Chondrocyte (in vitro differentiated cells): ENCODE results near the gene GLUD1. TPM values are rescaled to one million over a fixed set of nuclear protein-coding genes. Genes with fewer than 3 reads are reported as not detected.

ENCODE experiments used
- DNase-seq: peaks from one replicate; pipeline ENCODE4 v3.0.0; 2021; ENCODE audit warnings: mixed read lengths, low spot score
- H3K27ac Mint-ChIP-seq: one replicate; pipeline ENCODE4 v1.8.0; 2021; ENCODE audit warnings: mild to moderate bottlenecking, moderate library complexity, mixed read lengths; ENCODE audit not compliant: unreplicated experiment
- H3K27me3 Mint-ChIP-seq: 2 replicates; pipeline ENCODE4 v1.8.0; 2021; ENCODE audit warnings: low read depth, mixed read lengths
- H3K36me3 Mint-ChIP-seq: 2 replicates; pipeline ENCODE4 v1.8.0; 2021; ENCODE audit warnings: low read depth, mixed read lengths
- H3K4me1 Mint-ChIP-seq: 2 replicates; pipeline ENCODE4 v1.8.0; 2021; ENCODE audit warnings: low read depth, mild to moderate bottlenecking, mixed read lengths
- H3K4me3 Mint-ChIP-seq: one replicate; pipeline ENCODE4 v1.8.0; 2021; ENCODE audit warnings: mild to moderate bottlenecking, moderate library complexity, mixed read lengths; ENCODE audit not compliant: unreplicated experiment
- H3K9me3 Mint-ChIP-seq: 2 replicates; pipeline ENCODE4 v1.8.0; 2021; ENCODE audit warnings: low read depth, mixed read lengths
- total RNA-seq: library from RNA; stranded (reverse); gene quantifications from 3 replicates; pipeline ENCODE4 v1.2.1, GENCODE V29; 2021
- TF ChIP-seq, protein P1 (sequence below): fragments of 200-600 bp; sonication (generic); IDR thresholded peaks from 2 replicates; pipeline ENCODE4 v1.5.0; 2021; ENCODE audit warnings: antibody characterized with exemption, mild to moderate bottlenecking, moderate library complexity

Gene GLUD1
- total RNA-seq, 1 donor from 2014 or later, result 98.7 TPM

DNA sequence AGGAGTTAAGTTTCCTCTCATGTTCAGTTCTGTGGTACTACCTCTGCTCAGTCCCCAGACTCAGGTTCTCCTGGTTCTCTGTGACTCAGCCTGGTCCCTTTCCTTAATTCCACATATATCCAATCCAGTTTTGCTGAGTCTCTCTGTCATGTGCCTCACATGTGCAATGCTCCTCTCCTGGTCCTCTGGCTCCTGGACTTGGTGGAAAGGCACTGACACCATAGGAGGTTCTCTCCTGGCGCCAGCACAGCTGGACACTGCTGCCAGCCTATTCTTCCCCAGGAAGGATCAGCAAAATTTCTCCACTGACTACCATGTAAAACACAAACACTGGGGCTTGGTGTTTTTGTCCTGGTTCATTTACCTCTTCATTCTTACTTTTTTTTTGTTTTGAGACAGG, 27.8 kb downstream of the GLUD1 start:
- H3K36me3 Mint-ChIP-seq, result peaks cover 41% of the 10 kb centered on the region
- H3K4me1 Mint-ChIP-seq, result no peaks in the 10 kb centered on the region
- H3K4me3 Mint-ChIP-seq, result no peak overlapping the region
- no peaks in the 10 kb centered on the region for H3K27me3 Mint-ChIP-seq
- TF ChIP-seq, protein P1, sequence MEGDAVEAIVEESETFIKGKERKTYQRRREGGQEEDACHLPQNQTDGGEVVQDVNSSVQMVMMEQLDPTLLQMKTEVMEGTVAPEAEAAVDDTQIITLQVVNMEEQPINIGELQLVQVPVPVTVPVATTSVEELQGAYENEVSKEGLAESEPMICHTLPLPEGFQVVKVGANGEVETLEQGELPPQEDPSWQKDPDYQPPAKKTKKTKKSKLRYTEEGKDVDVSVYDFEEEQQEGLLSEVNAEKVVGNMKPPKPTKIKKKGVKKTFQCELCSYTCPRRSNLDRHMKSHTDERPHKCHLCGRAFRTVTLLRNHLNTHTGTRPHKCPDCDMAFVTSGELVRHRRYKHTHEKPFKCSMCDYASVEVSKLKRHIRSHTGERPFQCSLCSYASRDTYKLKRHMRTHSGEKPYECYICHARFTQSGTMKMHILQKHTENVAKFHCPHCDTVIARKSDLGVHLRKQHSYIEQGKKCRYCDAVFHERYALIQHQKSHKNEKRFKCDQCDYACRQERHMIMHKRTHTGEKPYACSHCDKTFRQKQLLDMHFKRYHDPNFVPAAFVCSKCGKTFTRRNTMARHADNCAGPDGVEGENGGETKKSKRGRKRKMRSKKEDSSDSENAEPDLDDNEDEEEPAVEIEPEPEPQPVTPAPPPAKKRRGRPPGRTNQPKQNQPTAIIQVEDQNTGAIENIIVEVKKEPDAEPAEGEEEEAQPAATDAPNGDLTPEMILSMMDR, result no peak
- DNase-seq, result no peak
- H3K9me3 Mint-ChIP-seq, result no peaks in the 10 kb centered on the region
- H3K27ac Mint-ChIP-seq, result no peak overlapping the region

DNA sequence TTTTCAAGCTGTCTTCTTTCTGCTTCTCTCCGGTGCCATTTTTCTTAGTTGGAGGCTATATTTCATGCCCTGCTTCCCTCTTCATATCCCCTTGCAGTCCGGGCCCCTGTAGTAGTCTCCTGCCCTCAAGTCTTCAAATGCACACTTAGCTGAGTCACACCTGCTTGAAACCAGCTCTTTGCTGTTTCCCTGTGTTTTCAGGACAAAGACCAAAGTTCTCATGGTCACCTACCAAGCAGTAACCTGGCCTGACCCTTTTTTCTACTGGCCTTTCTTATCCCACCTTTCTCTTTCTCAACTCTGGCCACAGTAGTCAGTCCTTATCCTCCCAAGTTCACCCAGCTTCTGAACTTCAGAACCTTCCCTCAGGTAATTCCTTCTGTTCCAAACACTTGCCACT, 28.5 kb downstream of the GLUD1 start:
- H3K4me1 Mint-ChIP-seq, result no peaks in the 10 kb centered on the region
- no peak overlapping the region for H3K4me3 Mint-ChIP-seq
- H3K9me3 Mint-ChIP-seq, result no peaks in the 10 kb centered on the region
- H3K27me3 Mint-ChIP-seq, result no peaks in the 10 kb centered on the region
- TF ChIP-seq, protein P1, result no peak
- DNase-seq, result no peak
- H3K27ac Mint-ChIP-seq, result no peak overlapping the region
- peaks cover 36% of the 10 kb centered on the region for H3K36me3 Mint-ChIP-seq

DNA sequence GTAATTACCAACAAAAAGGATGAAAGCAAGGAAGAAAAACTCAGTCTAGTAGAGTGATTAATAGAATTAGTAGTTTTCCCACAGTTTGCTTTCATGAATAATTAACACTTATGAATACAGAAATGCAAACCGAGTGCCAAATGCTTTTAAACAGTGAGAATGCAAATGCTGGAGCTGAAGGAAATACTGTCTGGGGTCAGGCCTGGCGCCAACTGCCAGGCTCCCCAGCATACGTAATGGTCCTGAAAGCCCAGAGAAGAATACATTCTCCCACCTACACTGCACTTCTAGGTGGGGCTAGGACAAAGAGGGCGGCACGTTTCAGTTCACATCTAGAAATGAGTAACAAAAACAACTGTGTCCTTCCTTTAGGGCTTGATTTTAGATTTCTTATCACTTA, 30.0 kb downstream of the GLUD1 start:
- Mint-ChIP-seq H3K4me3 (no peak overlapping the region), H3K27me3 (no peaks in the 10 kb centered on the region), H3K27ac (no peak overlapping the region), H3K9me3 (no peaks in the 10 kb centered on the region), H3K36me3 (peaks cover 42% of the 10 kb centered on the region), H3K4me1 (no peaks in the 10 kb centered on the region)
- TF ChIP-seq, protein P1, result no peak
- DNase-seq, result no peak

DNA sequence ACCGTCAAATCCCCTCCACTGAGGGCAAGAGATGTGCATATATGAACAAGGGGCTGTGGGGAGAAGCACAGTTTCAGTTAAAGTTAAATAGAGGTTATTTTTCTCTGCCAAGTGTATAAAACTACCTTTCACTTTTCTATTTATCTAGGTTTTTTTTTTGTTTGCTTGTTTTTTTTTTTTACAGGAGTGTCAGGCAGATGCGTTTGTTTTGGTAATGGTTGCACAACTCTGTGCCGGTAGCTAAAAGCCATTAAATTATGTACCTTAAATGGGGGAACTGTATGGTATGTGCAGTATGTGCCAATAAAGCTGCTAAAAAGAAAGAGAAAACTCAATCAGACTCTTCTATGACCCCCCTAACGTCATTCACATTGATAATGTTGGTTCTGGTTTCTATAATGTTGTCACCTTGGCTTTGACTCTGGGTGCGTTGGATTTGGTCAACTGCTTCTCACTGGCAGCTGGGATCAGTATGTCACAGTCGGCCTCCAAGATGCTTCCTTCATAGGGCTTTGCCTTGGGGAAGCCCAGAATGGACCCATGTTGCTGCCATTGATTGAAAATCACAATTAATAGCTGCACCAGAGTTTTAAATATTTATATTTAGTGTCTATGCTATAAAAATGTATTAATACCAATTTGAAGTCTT, 34.2 kb downstream of the GLUD1 start:
- H3K4me1 Mint-ChIP-seq, result peaks cover 19% of the 10 kb centered on the region
- no peak overlapping the region for H3K4me3 Mint-ChIP-seq
- no peak overlapping the region for H3K27ac Mint-ChIP-seq
- H3K9me3 Mint-ChIP-seq, result no peaks in the 10 kb centered on the region
- peaks cover 24% of the 10 kb centered on the region for H3K36me3 Mint-ChIP-seq
- TF ChIP-seq, protein P1, result no peak
- DNase-seq, result no peak
- no peaks in the 10 kb centered on the region for H3K27me3 Mint-ChIP-seq

DNA sequence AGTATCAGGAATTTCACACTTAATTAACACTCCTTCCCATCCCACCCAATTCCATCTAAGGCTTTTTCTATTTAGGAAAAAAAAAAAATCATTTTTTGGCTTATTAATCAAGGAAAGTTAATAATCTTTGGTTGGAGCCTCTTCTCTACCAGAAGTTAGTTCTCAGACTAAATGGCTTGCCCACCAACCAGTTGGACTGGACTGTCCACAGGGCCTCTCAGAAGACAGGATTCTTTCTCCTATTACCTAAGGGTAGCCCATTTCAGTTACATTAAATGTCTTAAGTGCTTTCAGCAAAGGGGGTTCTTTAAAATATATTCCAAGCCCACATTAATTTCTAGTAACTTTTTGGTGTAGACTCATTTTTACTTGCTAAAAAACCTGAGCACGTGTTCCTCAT, 35.2 kb downstream of the GLUD1 start:
- DNase-seq, result no peak
- peaks cover 19% of the 10 kb centered on the region for H3K4me1 Mint-ChIP-seq
- TF ChIP-seq, protein P1, result no peak
- H3K9me3 Mint-ChIP-seq, result no peaks in the 10 kb centered on the region
- no peak overlapping the region for H3K27ac Mint-ChIP-seq
- H3K27me3 Mint-ChIP-seq, result no peaks in the 10 kb centered on the region
- H3K36me3 Mint-ChIP-seq, result peaks cover 24% of the 10 kb centered on the region
- no peak overlapping the region for H3K4me3 Mint-ChIP-seq
